ENCODE data around the gene NR0B2.

Gene NR0B2

GRCh38 chr1:26932531-26932930, 18.8 kb upstream of the NR0B2 start:
- DNase-seq (ENCODE audit: low spot score), result no peak

DNA sequence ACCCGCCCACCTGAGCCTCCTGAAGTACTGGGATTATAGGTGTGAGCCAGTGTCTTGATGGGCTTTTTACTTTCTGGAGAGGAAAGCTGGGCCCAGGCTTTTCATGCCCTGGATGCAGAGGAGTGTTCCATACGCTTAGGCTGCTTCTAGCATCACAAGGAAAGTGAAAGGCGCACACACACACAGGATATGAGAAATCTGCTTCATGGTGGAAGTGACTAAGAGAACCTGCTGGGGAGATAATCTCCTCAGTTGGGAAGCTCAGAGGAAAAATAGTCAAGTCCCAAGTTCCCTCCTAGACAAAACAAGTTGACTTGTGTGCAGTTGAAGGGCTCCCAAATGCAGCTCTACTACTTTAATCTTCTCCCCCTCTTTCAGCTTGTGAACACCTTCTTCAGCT, 9.9 kb upstream of the NR0B2 start:
- no peak for DNase-seq (ENCODE audit: low spot score)

GRCh38 chr1:26922901-26923300, 9.1 kb upstream of the NR0B2 start:
- DNase-seq (ENCODE audit: low spot score), result no peak

- no peak for DNase-seq (ENCODE audit: low spot score)
Measured at GRCh38 chr1:26922431-26922729, 8.6 kb upstream of the NR0B2 start.

DNA sequence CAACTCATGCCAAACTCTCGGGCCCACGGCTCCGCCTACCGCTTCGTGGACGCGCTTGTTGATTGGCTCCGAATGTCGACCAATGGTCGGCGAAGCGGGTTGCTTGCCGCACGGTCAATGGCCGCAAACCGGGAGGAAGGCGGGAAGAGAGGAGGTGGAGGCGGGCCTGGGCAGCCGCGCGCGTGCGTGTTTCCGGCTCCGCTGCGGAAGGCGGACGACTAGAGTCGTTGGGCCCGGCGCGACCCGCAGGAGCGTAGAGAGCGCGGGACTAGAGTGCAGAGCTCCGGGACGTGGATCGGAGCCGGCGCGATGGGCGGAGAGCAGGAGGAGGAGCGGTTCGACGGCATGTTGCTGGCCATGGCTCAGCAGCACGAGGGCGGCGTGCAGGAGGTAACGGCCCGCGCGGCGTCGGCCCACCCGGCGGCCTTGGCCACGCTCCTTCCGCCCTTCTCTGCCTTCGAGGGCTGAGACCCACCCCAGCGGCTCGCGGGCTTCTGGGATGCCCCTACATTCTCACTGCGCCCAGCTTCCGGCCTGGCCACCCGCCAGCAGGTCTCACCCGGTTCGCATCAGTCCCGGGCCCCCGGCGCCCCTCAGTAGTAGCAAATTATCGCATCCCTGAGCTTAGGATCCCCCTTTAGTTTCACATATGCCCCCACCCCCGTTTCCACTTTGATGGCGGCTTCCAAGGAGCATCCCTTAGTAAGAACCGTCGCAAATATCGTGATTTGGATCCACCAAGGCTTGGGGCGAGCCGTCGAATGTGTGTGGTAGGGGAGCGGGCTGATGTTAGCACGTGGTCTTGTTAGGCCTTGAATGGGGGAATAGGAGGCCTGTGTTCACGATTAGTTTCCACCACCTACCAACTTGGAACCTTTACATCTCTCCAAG, 8.0 kb upstream of the NR0B2 start, which contains the start of gene NUDC:
Gene NUDC, plus strand, starts transcription at position 204 of the 891 bp plus-strand sequence. Its CDS starts 106 bp downstream, at position 310.
- DNase-seq (ENCODE audit: low spot score), result peak; percentile 97

- no peak for DNase-seq (ENCODE audit: low spot score)
Measured at GRCh38 chr1:26921126-26921539, 7.4 kb upstream of the NR0B2 start.

DNA sequence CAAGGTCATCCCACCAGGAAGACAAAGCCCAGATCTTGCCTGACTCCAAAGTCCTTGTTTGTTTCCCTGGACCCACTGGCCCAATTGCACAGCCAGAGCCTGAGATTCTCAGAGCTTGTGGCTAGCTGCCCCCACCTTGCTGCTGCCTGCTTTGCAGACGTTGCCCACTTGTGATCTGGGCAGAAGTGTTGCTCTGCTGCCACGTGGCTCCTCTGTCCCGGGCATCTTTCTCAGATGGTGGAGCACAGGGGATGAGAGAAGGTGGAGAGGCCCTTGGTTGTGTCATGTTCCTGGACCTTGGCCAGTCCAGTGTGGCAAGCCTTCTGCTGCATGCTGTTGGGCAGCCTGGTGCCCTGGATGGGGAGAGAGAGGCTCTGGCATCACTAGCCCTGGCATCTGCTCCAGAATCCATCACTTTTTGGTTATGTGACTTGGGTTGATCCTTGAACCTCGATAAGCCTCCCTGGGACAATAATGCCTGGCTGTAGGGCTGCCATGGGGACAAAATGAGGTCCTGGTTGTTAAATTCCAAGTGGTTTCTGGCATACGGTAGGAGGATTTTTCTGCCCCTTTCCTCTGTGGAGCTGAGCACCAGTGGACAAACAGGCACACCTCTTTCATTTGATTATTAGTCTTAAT, 1.5 kb upstream of the NR0B2 start:
- DNase-seq (ENCODE audit: low spot score), result no peak

DNA sequence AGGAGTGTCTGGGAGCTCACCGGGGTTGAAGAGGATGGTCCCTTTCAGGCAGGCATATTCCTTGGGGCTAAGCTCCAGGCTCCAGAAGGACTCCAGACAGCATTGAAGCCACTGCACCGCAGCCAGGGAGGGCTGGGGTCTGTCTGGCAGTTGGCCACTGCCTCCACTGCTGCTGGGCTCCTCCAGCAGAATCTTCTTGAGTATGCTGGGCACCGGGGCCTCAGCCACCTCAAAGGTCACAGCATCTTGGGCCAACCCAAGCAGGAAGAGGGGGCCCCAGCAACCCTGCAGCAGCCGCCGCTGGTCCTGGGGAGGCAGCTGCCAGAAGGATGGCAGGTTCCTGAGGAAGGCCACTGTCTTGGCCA, 404 bp downstream of the NR0B2 start:
- DNase-seq (ENCODE audit: low spot score), result no peak

- no peak for DNase-seq (ENCODE audit: low spot score)
Measured at GRCh38 chr1:26912147-26912490, 1.7 kb downstream of the NR0B2 start.

DNA sequence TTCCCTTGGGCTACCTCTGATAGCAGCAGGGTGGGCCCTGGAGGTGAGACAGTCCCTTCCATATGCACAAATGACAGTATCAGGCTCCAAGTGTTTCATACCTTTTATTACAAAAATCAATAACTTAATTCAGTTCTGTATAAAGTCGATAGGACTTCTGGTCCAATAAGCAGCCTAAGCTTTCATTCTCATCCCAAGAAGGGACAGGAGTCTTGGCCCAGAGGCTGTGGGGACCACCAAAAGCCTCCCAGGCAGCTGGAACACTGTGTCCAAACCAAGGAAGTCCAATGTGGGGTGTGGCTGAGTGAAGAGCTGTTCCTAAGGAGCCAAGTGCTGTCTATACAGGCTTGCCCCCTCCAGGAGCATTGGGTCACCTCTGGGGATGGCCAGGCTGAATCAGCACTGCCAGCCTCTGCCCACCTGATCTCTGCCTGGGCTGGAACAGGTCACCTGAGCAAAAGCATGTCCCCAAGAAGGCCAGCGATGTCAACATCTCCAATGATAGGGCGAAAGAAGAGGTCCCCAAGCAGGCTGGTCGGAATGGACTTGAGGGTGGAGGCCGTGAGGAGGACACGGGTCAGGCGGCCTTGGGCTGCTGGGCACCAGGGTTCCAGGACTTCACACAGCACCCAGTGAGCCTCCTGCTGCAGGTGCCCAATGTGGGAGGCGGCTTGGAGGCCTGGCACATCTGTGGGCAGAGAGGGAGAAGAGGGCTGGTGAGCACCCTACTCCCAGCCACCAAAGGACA, 2.2 kb downstream of the NR0B2 start:
- no peak for DNase-seq (ENCODE audit: low spot score)

GRCh38 chr1:26910343-26911160, 3.2 kb downstream of the NR0B2 start:
- DNase-seq (ENCODE audit: low spot score), result no peak

DNA sequence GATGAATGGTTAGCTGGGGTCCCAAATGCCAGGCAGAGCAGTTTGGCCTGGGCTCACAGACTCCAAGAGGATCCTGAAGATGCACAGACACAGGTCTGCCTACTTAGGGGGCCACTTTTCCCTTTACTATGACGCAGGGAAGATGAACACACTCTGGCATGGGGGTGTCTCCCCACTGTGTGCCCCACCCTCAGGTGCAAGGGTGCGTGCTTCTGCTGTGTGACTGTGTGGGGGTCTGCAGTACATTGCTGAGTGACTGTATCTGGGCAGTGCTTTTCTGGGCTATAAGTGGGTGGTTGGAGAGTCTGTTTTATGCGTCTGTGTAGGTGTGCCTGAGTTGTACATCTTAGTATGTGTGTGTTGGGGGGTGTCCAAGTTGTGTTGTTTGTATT, 3.8 kb downstream of the NR0B2 start:
- DNase-seq (ENCODE audit: low spot score), result no peak

- peak; percentile 87 for DNase-seq (ENCODE audit: low spot score)
Measured at GRCh38 chr1:26907071-26907917, 6.5 kb downstream of the NR0B2 start.

- no peak for DNase-seq (ENCODE audit: low spot score)
Measured at GRCh38 chr1:26900815-26901511, 12.8 kb downstream of the NR0B2 start.

GRCh38 chr1:26900001-26900814, 13.6 kb downstream of the NR0B2 start, which contains the start of gene GPATCH3:
Gene GPATCH3, minus strand, starts transcription at chr1:26900467. Its CDS starts 25 bp downstream, at chr1:26900442.
- peak; percentile 90 for DNase-seq (ENCODE audit: low spot score)

DNA sequence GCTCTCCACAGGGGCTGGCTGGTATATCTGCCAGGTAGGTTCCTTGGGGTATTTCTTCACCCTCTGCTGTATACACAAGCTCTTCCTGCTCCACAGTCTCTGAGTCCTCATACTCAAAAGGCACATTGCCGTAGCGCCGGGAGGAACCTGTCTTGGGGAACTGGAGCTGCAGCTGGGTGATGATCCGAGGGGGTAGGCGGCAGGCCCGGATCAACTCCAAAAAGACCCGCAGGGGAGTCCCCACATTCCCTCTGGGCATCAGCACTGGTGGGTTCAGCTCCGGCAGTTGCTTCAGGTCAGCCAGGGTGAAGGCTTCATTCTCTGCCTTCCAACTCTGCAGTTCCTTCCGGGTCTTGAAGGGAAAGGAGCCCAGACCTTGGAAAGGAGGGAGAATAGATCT, 16.4 kb downstream of the NR0B2 start:
- DNase-seq (ENCODE audit: low spot score), result no peak

DNA sequence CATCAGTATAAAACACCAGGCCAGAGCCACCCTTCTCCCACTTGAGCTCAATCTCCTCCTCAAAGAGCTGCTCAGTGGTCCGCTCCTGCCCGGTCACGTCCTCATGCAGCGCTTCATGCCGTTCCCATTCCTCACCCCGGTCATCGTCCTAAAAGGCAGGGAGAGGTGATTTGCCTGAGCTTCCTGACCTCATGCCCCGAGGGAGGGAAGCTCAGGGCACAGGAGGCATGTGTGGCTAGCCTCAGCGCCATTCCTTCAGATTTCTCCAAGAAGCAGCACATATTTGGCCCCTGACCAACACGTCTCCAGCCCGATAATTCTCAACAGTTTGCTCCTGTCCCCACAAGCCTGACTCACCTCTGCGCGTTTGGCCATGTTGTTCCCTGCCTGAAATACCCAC, 19.5 kb downstream of the NR0B2 start:
- DNase-seq (ENCODE audit: low spot score), result no peak

GRCh38 chr1:26890467-26890796, 23.3 kb downstream of the NR0B2 start:
- no peak for DNase-seq (ENCODE audit: low spot score)

DNA sequence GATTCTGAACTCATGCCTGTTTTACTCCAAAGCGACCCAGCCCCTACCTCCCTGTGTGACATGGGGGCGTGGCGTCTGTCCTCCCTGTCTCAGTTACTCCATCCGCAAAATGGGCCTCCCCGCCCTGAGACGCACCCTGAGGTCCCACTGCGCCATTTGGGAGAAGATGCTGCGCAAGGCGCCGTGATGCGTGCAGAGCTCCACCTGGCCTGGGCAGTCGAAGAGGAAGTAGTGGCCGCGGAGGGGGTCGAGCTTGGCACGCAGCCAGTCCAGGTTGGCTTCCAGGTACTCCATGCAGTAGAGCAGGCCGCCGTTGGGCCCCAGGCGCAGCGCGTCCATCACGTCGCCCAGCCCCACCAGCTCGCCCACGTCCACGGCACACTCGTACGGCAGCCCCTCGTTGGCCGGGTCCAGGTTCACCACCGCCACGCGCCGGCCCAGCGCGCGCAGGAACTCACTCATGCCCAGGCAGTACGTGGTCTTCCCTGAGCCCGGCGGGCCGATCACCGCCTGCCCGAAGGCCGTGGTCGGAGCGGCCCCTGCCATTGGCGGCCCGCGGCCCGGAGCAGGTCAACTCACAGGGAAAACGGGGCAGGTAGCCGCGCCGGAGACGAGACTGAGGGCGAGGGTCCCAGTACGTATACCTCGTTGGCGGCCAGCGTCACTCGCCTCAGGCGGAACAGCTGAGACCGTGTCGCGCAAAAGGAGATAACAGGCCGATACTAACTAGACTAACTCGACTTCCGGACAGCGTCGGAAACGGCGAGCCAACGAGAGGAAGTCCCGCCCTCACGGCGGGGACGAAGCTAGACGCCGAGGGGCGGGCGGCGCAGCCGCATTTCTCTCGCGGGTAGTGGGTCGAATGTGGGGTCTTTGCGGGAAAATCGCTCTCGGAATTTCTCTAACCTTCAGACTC, 24.0 kb downstream of the NR0B2 start, which contains the start of gene GPN2:
Gene GPN2, minus strand, starts transcription at position 733 of the 916 bp plus-strand sequence. Its CDS starts 187 bp downstream, at position 546.
- DNase-seq (ENCODE audit: low spot score), result peak; percentile 89
